Activated CD8-positive, alpha-beta T cell treated with anti-CD3 and anti-CD28 coated beads for 36 hours (primary cell): Measurements from ENCODE around the gene PCDHA10. TPM values are rescaled to one million over a fixed set of nuclear protein-coding genes. Genes with fewer than 3 reads are reported as not detected.
A peak's percentile ranks its signal among the peaks of the same experiment; 100 is the strongest.
"Not testable (repeated sequence)": the region's sequence is repeated elsewhere in the genome, so short reads cannot be mapped to it uniquely, and the experiment has no call there.

ENCODE experiments used
- ATAC-seq: fragments of 200-7000 bp; cut with Tn5 transposase; one replicate; pipeline ENCODE4 v1.10.0; 2021; ENCODE audit warnings: mild to moderate bottlenecking, moderate library complexity
- CTCF ChIA-PET: fragments of 350-600 bp; sonication (Branson Sonifier 250); formaldehyde crosslinking; loops from one replicate; lab custom pipeline; 2021; ENCODE audit warnings: antibody characterized with exemption; lab: Charles Lee
- POLR2A ChIA-PET: fragments of 350-600 bp; sonication (Branson Sonifier 250); formaldehyde crosslinking; loops from one replicate; lab custom pipeline; 2021; ENCODE audit warnings: antibody characterized with exemption; lab: Charles Lee
- DNase-seq: peaks from one replicate; pipeline ENCODE4 v3.0.0-alpha.2; 2020
- H3K27ac Mint-ChIP-seq: one replicate; pipeline ENCODE4 v1.8.0; 2021; ENCODE audit warnings: mild to moderate bottlenecking, mixed read lengths
- H3K27me3 Mint-ChIP-seq: one replicate; pipeline ENCODE4 v1.8.0; 2021; ENCODE audit warnings: mixed read lengths
- H3K36me3 Mint-ChIP-seq: one replicate; pipeline ENCODE4 v1.8.0; 2021; ENCODE audit warnings: low read depth, mixed read lengths
- H3K4me1 Mint-ChIP-seq: one replicate; pipeline ENCODE4 v1.8.0; 2021; ENCODE audit warnings: low read depth, mixed read lengths
- H3K4me3 Mint-ChIP-seq: one replicate; pipeline ENCODE4 v1.8.0; 2021; ENCODE audit warnings: mild to moderate bottlenecking, moderate library complexity, mixed read lengths
- H3K9me3 Mint-ChIP-seq: one replicate; pipeline ENCODE4 v1.8.0; 2021; ENCODE audit warnings: mixed read lengths
- CTCF ChIP-seq: fragments of 200-600 bp; IDR thresholded peaks from one replicate; pipeline ENCODE4 v1.8.0; 2022; ENCODE audit warnings: antibody characterized with exemption, mild to moderate bottlenecking
- intact Hi-C: fragments of 100-400 bp; cut with micrococcal nuclease; formaldehyde crosslinking; loops from one replicate; pipeline ENCODE4 v1.10.0; 2022
- total RNA-seq, 2 experiments: library from RNA; stranded (reverse); gene quantifications; one replicate each; pipeline ENCODE4 v1.2.3, GENCODE V29; 2021

The PCDHA10 gene
- not detected for total RNA-seq

DNA sequence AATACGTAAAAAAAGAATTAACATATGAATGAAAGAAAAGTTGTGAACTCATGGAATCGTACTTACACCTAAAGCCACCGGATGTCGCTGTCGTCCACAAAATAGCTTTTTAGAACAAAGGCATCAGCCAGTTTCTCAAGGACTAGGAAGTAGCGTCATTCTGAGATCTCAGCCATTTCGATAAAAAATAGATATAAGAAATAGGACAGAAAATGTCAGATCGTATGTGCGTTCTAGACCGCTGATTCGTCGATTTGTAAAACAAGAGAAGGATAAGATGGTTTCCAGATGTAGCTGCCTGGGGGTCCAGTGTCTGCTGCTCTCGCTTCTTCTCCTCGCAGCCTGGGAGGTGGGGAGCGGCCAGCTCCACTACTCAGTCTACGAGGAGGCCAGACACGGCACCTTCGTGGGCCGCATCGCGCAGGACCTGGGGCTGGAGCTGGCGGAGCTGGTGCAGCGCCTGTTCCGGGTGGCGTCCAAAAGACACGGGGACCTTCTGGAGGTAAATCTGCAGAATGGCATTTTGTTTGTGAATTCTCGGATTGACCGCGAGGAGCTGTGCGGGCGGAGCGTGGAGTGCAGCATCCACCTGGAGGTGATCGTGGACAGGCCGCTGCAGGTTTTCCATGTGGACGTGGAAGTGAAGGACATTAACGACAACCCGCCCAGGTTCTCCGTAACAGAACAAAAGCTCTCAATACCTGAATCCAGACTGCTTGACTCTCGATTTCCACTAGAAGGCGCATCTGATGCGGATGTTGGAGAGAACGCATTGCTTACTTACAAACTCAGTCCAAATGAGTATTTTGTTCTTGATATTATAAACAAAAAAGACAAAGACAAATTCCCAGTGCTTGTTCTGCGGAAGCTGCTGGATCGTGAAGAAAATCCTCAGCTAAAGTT lies at the start of gene PCDHA10:
PCDHA10 (plus strand) TSS at position 126 of the 903 bp plus-strand sequence; CDS start at position 278, 152 bp downstream.
- CTCF ChIA-PET = interaction anchor here (1.0 to 2.0 kb wide), 4 partner anchors 14 to 566 kb away, joined by 3 to 5 read pairs (median 3); partner anchors contain the start of gene PCDHA12
- no peak within 1 kb of the TSS for H3K4me3 Mint-ChIP-seq
- H3K36me3 Mint-ChIP-seq = no peaks in the 10 kb centered on the region
- H3K4me1 Mint-ChIP-seq = no peaks in the 10 kb centered on the region
- peaks cover 20% of the 10 kb centered on the region for H3K9me3 Mint-ChIP-seq
- DNase-seq (no peak), ATAC-seq (no peak)
- H3K27ac Mint-ChIP-seq = no peak within 1 kb of the TSS
- peak; percentile 41 for TF ChIP-seq CTCF
- peaks cover 20% of the 10 kb centered on the region for H3K27me3 Mint-ChIP-seq
- POLR2A ChIA-PET = no interaction called here
- intact Hi-C loops = no loop called here

DNA sequence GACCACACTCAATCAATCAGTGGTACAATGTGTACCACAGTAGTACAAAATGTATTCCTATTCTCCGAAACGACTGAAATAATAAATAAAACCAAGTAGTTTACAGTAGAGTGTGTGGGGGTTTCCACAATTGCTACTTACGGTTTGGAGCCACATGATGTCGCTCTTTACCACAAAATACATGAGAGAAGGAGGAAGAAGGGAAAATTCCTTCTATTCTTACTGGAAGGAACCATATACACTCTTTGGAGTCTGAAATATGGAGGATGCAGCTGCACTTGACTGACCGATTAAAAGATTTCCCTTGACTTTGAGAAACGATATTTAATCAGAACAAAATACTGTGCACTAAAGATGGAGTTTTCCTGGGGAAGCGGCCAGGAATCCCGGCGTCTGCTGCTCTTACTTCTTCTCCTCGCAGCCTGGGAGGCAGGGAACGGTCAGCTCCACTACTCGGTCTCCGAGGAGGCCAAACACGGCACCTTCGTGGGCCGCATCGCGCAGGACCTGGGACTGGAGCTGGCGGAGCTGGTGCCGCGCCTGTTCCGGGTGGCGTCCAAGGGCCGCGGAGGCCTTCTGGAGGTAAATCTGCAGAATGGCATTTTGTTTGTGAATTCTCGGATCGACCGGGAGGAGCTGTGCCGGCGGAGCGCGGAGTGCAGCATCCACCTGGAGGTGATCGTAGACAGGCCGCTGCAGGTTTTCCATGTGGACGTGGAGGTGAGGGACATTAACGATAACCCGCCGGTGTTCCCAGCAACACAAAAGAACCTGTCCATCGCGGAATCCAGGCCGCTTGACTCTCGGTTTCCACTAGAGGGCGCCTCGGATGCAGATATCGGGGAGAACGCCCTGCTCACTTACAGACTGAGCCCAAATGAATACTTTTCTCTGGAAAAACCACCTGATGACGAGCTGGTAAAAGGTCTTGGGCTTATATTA lies 48.6 kb upstream of the PCDHA10 start, which contains the start of gene PCDHA4:
PCDHA4 (plus strand) TSS at position 235 of the 942 bp plus-strand sequence.
- H3K4me3 Mint-ChIP-seq = no peak within 1 kb of the TSS
- peaks cover 22% of the 10 kb centered on the region for H3K27me3 Mint-ChIP-seq
- DNase-seq (peak; percentile 43), ATAC-seq (no peak)
- H3K4me1 Mint-ChIP-seq = no peaks in the 10 kb centered on the region
- no peak for TF ChIP-seq CTCF
- peaks cover 6% of the 10 kb centered on the region for H3K36me3 Mint-ChIP-seq
- POLR2A ChIA-PET = interaction anchor here (0.6 kb wide), 1 partner anchor 9 kb away, joined by 3 read pairs; no protein-coding TSS in a partner anchor
- H3K9me3 Mint-ChIP-seq = peaks cover 25% of the 10 kb centered on the region
- no peak within 1 kb of the TSS for H3K27ac Mint-ChIP-seq
- intact Hi-C loops = no loop called here
- CTCF ChIA-PET = interaction anchor here (0.9 to 1.9 kb wide), 5 partner anchors 9 to 21 kb away, joined by 3 to 6 read pairs (median 5); partner anchors contain the start of genes PCDHA1 and PCDHA2

GRCh38 chr5:140808241-140808888 lies 47.3 kb upstream of the PCDHA10 start:
- H3K36me3 Mint-ChIP-seq, DNase-seq, intact Hi-C loops, H3K4me3 Mint-ChIP-seq, H3K4me1 Mint-ChIP-seq, ATAC-seq, H3K27ac Mint-ChIP-seq, POLR2A ChIA-PET: not testable (repeated sequence)
- CTCF ChIA-PET = interaction anchor here (0.9 to 1.9 kb wide), 3 partner anchors 8 to 22 kb away, joined by 3 to 6 read pairs (median 5); partner anchors contain the start of gene PCDHA1
- H3K9me3 Mint-ChIP-seq = peaks cover 24% of the 10 kb centered on the region
- H3K27me3 Mint-ChIP-seq = peaks cover 21% of the 10 kb centered on the region

DNA sequence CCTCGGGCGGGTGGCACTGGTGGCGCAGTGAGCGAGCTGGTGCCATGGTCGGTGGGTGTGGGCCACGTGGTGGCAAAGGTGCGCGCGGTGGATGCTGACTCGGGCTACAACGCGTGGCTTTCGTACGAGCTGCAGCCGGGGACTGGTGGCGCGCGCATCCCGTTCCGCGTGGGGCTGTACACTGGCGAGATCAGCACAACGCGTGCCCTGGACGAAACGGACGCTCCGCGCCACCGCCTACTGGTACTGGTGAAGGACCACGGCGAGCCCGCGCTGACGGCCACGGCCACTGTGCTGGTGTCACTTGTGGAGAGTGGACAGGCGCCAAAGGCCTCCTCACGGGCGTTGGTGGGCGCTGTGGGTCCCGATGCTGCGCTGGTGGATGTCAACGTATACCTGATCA lies 46.8 kb upstream of the PCDHA10 start:
- peaks cover 23% of the 10 kb centered on the region for H3K9me3 Mint-ChIP-seq

More for the DNA sequence above, 46.8 kb upstream of the PCDHA10 start:
- no peak overlapping the region for H3K27ac Mint-ChIP-seq
- no peaks in the 10 kb centered on the region for H3K4me1 Mint-ChIP-seq
- ChIA-PET CTCF (interaction anchor here (1.0 kb wide), 1 partner anchor 14 kb away, joined by 3 read pairs; no protein-coding TSS in a partner anchor), POLR2A (no interaction called here)
- ATAC-seq = no peak
- peaks cover 20% of the 10 kb centered on the region for H3K27me3 Mint-ChIP-seq
- no peak for DNase-seq
- intact Hi-C loops = no loop called here
- no peak for TF ChIP-seq CTCF
- H3K36me3 Mint-ChIP-seq = peaks cover 6% of the 10 kb centered on the region
- H3K4me3 Mint-ChIP-seq = no peak overlapping the region
